Neural cell (in vitro differentiated cells): ENCODE data around the gene CEACAM19. TPM values are rescaled to one million over a fixed set of nuclear protein-coding genes. Genes with fewer than 3 reads are reported as not detected.

ENCODE experiments used
- H2AFZ ChIP-seq: fragments of 200-600, 300-800 bp; sonication (generic), shearing (Covaris generic); 2 replicates; pipeline ENCODE4 v1.6.0; 2014; ENCODE audit warnings: low read depth, mild to moderate bottlenecking, antibody characterized with exemption, low read length, moderate library complexity
- H3F3A ChIP-seq: fragments of 200-600 bp; shearing (Covaris generic); 2 replicates; pipeline ENCODE4 v1.6.1; 2016; ENCODE audit warnings: mild to moderate bottlenecking, moderate library complexity, mixed read lengths, antibody characterized with exemption, low read length; ENCODE audit not compliant: insufficient read depth, poor library complexity, severe bottlenecking
- H3K27ac ChIP-seq: fragments of 200-600, 300-800 bp; sonication (generic), shearing (Covaris generic); 2 replicates; pipeline ENCODE4 v1.5.1; 2014; ENCODE audit warnings: mild to moderate bottlenecking, low read length, moderate library complexity
- H3K27me3 ChIP-seq: fragments of 300-800, 200-600 bp; sonication (generic), shearing (Covaris generic); 2 replicates; pipeline ENCODE4 v1.6.0; 2014; ENCODE audit warnings: mild to moderate bottlenecking, low read depth, low read length, moderate library complexity; ENCODE audit not compliant: insufficient read depth
- H3K36me3 ChIP-seq: fragments of 300-800, 200-600 bp; sonication (generic), shearing (Covaris generic); 2 replicates; pipeline ENCODE4 v1.5.1; 2014; ENCODE audit warnings: mild to moderate bottlenecking, antibody characterized with exemption, low read length, moderate library complexity; ENCODE audit not compliant: insufficient read depth
- H3K4me2 ChIP-seq: fragments of 300-800, 200-600 bp; sonication (generic), shearing (Covaris generic); 2 replicates; pipeline ENCODE4 v1.6.0; 2014; ENCODE audit warnings: mild to moderate bottlenecking, low read length
- H3K4me3 ChIP-seq: fragments of 300-800, 200-600 bp; sonication (generic), shearing (Covaris generic); 2 replicates; pipeline ENCODE4 v1.5.1; 2014; ENCODE audit warnings: mild to moderate bottlenecking, low read length, moderate library complexity
- H3K79me2 ChIP-seq: fragments of 200-600 bp; shearing (Covaris generic); replicated peaks from 2 replicates; pipeline ENCODE4 v1.6.0; 2014; ENCODE audit warnings: mild to moderate bottlenecking, low read length, moderate library complexity; ENCODE audit not compliant: insufficient read depth
- H3K9ac ChIP-seq: fragments of 300-800, 200-600 bp; sonication (generic), shearing (Covaris generic); 2 replicates; pipeline ENCODE4 v1.6.1; 2016; ENCODE audit warnings: mild to moderate bottlenecking, low read length, mixed read lengths
- H3K9me2 ChIP-seq: fragments of 200-600 bp; shearing (Covaris generic); 2 replicates; pipeline ENCODE4 v1.6.1; 2016; ENCODE audit warnings: mild to moderate bottlenecking, low read length, mixed read lengths; ENCODE audit not compliant: insufficient read depth
- H3K9me3 ChIP-seq: fragments of 200-600, 300-800 bp; sonication (generic), shearing (Covaris generic); 2 replicates; pipeline ENCODE4 v1.6.1; 2016; ENCODE audit warnings: mild to moderate bottlenecking, mixed run types, low read length, moderate library complexity, mixed read lengths
- H4K20me1 ChIP-seq: fragments of 200-600 bp; shearing (Covaris generic); 2 replicates; pipeline ENCODE4 v1.6.1; 2016; ENCODE audit warnings: mild to moderate bottlenecking, mixed run types; ENCODE audit not compliant: insufficient read depth
- EP300 ChIP-seq: fragments of 450-650 bp; conservative IDR thresholded peaks from 2 replicates; pipeline ENCODE4 v1.6.1; 2014; ENCODE audit warnings: antibody characterized with exemption, mild to moderate bottlenecking, moderate library complexity; ENCODE audit not compliant: poor library complexity, severe bottlenecking
- EZH2 ChIP-seq: fragments of 200-600, 300-800 bp; shearing (Covaris generic), sonication (generic); IDR thresholded peaks from 2 replicates; pipeline ENCODE4 v1.6.1; 2014; ENCODE audit warnings: antibody characterized with exemption, low read length, borderline replicate concordance, mild to moderate bottlenecking; ENCODE audit not compliant: insufficient read depth, poor library complexity, severe bottlenecking
- MXI1 ChIP-seq: fragments of 450-650 bp; conservative IDR thresholded peaks from 2 replicates; pipeline ENCODE4 v1.6.1; 2014; ENCODE audit warnings: antibody characterized with exemption, mild to moderate bottlenecking; ENCODE audit not compliant: poor library complexity, severe bottlenecking
- POLR2AphosphoS5 ChIP-seq: IDR thresholded peaks from 2 replicates; pipeline ENCODE4 v1.6.1; 2012
- RAD21 ChIP-seq: fragments of 450-650 bp; conservative IDR thresholded peaks from 2 replicates; pipeline ENCODE4 v1.6.1; 2014; ENCODE audit warnings: antibody characterized with exemption, mild to moderate bottlenecking, moderate library complexity
- SMC3 ChIP-seq: fragments of 450-650 bp; conservative IDR thresholded peaks from 2 replicates; pipeline ENCODE4 v1.6.1; 2014; ENCODE audit warnings: antibody characterized with exemption, mild to moderate bottlenecking, moderate library complexity; ENCODE audit not compliant: poor library complexity
- TAF1 ChIP-seq: IDR thresholded peaks from 2 replicates; pipeline ENCODE4 v1.6.1; 2012; ENCODE audit warnings: low read depth
- polyA plus RNA-seq: library from polyadenylated mRNA; depleted of rRNA; stranded (reverse); fragments of >200 nt; gene quantifications from 2 replicates; pipeline ENCODE4 v1.2.3, GENCODE V29; 2014
- TF ChIP-seq, protein P1 (sequence below): fragments of 450-650 bp; IDR thresholded peaks from 2 replicates; pipeline ENCODE4 v1.5.1; 2014; ENCODE audit warnings: antibody characterized with exemption, mild to moderate bottlenecking, moderate library complexity; ENCODE audit not compliant: poor library complexity, severe bottlenecking
- TF ChIP-seq, protein P2 (sequence below): IDR thresholded peaks from 2 replicates; pipeline ENCODE4 v1.6.1; 2012; ENCODE audit warnings: borderline replicate concordance

CEACAM19 gene
- polyA plus RNA-seq, 1 donor from 2014 or later: 1.9 TPM

DNA sequence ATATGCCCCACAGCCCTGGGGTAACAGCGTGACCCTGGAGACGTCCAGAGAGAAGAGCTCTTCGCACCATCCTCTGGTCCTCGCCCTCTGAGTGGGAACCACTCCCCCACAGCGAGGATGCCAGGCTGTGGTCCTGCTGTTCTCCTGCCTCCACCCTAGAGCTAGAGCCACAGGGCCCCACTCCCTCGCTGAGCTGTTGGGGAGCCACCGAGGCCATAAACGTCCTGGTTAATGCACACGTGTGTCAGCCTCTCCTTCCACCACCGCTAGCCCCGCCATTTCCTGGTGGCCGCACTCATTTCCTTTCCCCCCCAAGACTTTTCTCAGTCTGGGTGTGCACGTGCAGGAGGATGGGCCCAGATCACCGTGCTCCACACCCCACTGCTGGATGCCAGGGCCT is 39.2 kb downstream of the CEACAM19 start:
- no peak overlapping the region for H3K4me3 ChIP-seq
- no peak overlapping the region for H2AFZ ChIP-seq
- H3K4me2 ChIP-seq: no peak overlapping the region
- TF ChIP-seq MXI1 (no peak), TAF1 (no peak), EP300 (no peak), EZH2 (no peak), SMC3 (no peak), RAD21 (no peak), POLR2AphosphoS5 (no peak)
- TF ChIP-seq, protein P1, sequence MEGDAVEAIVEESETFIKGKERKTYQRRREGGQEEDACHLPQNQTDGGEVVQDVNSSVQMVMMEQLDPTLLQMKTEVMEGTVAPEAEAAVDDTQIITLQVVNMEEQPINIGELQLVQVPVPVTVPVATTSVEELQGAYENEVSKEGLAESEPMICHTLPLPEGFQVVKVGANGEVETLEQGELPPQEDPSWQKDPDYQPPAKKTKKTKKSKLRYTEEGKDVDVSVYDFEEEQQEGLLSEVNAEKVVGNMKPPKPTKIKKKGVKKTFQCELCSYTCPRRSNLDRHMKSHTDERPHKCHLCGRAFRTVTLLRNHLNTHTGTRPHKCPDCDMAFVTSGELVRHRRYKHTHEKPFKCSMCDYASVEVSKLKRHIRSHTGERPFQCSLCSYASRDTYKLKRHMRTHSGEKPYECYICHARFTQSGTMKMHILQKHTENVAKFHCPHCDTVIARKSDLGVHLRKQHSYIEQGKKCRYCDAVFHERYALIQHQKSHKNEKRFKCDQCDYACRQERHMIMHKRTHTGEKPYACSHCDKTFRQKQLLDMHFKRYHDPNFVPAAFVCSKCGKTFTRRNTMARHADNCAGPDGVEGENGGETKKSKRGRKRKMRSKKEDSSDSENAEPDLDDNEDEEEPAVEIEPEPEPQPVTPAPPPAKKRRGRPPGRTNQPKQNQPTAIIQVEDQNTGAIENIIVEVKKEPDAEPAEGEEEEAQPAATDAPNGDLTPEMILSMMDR: no peak
- TF ChIP-seq, protein P2, sequence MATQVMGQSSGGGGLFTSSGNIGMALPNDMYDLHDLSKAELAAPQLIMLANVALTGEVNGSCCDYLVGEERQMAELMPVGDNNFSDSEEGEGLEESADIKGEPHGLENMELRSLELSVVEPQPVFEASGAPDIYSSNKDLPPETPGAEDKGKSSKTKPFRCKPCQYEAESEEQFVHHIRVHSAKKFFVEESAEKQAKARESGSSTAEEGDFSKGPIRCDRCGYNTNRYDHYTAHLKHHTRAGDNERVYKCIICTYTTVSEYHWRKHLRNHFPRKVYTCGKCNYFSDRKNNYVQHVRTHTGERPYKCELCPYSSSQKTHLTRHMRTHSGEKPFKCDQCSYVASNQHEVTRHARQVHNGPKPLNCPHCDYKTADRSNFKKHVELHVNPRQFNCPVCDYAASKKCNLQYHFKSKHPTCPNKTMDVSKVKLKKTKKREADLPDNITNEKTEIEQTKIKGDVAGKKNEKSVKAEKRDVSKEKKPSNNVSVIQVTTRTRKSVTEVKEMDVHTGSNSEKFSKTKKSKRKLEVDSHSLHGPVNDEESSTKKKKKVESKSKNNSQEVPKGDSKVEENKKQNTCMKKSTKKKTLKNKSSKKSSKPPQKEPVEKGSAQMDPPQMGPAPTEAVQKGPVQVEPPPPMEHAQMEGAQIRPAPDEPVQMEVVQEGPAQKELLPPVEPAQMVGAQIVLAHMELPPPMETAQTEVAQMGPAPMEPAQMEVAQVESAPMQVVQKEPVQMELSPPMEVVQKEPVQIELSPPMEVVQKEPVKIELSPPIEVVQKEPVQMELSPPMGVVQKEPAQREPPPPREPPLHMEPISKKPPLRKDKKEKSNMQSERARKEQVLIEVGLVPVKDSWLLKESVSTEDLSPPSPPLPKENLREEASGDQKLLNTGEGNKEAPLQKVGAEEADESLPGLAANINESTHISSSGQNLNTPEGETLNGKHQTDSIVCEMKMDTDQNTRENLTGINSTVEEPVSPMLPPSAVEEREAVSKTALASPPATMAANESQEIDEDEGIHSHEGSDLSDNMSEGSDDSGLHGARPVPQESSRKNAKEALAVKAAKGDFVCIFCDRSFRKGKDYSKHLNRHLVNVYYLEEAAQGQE: no peak
- no peak overlapping the region for H3K9ac ChIP-seq
- no peaks in the 10 kb centered on the region for H3K36me3 ChIP-seq
- no peaks in the 10 kb centered on the region for H3F3A ChIP-seq
- H3K79me2 ChIP-seq: no peaks in the 10 kb centered on the region
- H3K27me3 ChIP-seq: no peaks in the 10 kb centered on the region
- H3K9me3 ChIP-seq: no peaks in the 10 kb centered on the region
- no peaks in the 10 kb centered on the region for H3K9me2 ChIP-seq
- no peaks in the 10 kb centered on the region for H4K20me1 ChIP-seq
- no peak overlapping the region for H3K27ac ChIP-seq

DNA sequence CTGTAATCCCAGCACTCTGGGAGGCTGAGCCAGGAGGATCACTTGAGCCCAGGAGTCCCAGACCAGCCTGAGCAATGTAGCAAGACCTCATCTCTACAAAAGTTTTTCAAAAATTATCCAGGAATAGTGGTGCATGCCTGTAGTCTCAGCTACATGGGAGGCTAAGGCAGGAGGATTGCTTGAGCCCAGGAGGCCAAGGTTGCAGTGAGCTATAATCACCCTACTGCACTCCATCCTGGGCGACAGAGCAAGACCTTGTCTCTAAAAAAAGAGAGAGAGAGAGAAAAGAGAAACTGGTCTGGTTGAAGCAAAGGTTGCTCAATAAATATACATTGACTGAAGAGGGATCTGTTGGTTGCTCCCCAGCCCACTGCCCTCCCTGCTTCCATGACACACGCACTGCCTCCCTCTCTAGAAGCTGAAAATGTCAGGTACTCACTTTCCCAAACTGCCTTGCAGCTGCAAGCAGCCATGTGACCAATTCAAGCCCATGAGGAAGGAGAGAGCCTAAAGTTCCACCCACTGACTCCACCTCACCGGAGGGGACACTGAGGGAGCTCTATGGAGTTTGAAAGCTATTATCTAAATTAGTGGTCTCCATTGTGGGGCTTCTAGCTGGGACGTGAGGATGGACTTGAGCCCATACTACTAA is 41.7 kb downstream of the CEACAM19 start:
- Histone ChIP-seq H3F3A (no peaks in the 10 kb centered on the region), H3K9me2 (no peaks in the 10 kb centered on the region), H3K9ac (no peak overlapping the region), H2AFZ (no peak overlapping the region), H3K36me3 (no peaks in the 10 kb centered on the region), H3K27me3 (no peaks in the 10 kb centered on the region), H3K9me3 (no peaks in the 10 kb centered on the region), H4K20me1 (no peaks in the 10 kb centered on the region), H3K27ac (no peak overlapping the region), H3K79me2 (no peaks in the 10 kb centered on the region), H3K4me3 (no peak overlapping the region), H3K4me2 (no peak overlapping the region)
- TF ChIP-seq SMC3 (no peak), POLR2AphosphoS5 (no peak), RAD21 (no peak), EP300 (no peak), TAF1 (no peak), EZH2 (no peak), MXI1 (no peak)
- TF ChIP-seq, protein P1: no peak
- TF ChIP-seq, protein P2: no peak
